GM18517 (cell line): ENCODE measurements around the gene TRIM44.
"Not testable (repeated sequence)": the region's sequence is repeated elsewhere in the genome, so short reads cannot be mapped to it uniquely, and the experiment has no call there.

Experiments
- ATAC-seq: cut with Tn5 transposase; IDR thresholded peaks from one replicate; pipeline ENCODE4 v1.9.1; 2021; ENCODE audit warnings: mild to moderate bottlenecking, moderate library complexity; ENCODE audit not compliant: unreplicated experiment

TRIM44 gene

DNA sequence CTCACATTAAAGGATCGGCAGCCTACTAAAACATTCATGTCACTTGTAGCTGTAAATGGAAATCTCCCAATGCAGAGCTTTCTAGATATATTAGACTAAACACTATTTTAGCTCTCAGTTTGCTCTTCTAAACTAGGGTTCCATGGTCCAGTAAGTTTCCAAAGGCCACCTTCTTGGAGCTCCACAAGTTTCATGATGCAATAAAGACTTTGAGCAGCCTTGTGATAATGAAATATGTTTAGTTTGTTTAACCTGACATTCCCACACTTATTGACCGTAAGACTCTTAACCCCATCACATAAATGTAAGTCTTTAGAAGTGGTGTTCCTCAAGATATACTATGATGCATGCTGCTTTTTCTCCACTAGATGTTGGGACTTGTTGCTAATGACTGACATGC, 87.7 kb downstream of the TRIM44 start:
- no peak for ATAC-seq

DNA sequence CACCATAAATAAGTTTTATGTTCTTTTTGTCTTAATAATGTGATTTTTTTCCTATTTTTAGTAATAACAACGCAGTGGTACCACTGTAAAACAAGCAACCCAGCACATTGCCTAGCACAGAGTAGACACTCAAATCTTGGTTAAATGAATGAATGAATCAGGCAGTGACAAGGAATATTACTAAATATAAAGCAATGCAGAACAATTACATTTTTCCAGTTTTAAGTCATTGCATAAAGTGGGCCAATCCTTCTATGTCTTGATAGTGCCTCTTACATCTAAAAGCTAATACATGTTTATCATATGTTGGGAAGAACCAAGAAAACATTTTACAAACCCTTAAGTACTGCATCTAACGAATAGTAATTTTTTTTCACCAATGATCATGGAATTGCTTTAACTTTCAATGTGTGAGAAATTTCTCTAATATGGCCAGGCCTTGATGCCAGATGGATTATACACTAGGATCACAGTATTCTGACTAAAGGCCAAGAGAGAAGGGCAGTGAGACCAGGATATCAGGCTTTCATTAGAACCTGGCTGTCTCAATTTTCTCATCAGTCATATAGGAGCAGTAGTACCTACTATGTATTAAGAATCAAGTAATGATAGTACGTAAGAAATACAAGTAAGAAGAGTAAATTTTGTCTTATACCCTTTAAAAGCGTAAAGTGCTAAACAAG, 88.5 kb downstream of the TRIM44 start:
- ATAC-seq: no peak

GRCh38 chr11:35751664-35752061, 89.1 kb downstream of the TRIM44 start:
- ATAC-seq: no peak

DNA sequence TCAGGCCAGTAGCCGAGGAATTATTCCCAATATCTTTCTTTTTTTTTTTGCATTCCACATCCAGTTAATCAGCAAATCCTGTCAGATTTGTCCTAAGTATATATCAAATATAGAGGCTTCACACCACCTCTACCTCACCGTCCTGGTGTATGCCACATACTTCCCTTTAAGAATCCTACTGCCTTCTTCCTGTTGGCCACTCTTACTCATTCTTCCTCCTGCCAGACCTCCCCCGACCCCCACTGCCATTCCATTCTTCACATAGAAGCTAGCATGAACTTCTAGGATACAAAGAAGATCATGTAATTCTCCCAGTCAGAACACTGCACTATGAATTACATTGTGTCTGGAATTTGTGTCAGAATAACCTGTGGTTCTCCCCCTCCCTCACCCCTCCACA, 89.5 kb downstream of the TRIM44 start:
- ATAC-seq: no peak

GRCh38 chr11:35753573-35753972, 91.0 kb downstream of the TRIM44 start:
- ATAC-seq: not testable (repeated sequence)

GRCh38 chr11:35759951-35760350, 97.4 kb downstream of the TRIM44 start:
- not testable (repeated sequence) for ATAC-seq

GRCh38 chr11:35761899-35762298, 99.3 kb downstream of the TRIM44 start:
- ATAC-seq: no peak

- ATAC-seq: no peak
Measured at GRCh38 chr11:35763301-35763700, 100.7 kb downstream of the TRIM44 start.

GRCh38 chr11:35763765-35764164, 101.2 kb downstream of the TRIM44 start:
- ATAC-seq: no peak

DNA sequence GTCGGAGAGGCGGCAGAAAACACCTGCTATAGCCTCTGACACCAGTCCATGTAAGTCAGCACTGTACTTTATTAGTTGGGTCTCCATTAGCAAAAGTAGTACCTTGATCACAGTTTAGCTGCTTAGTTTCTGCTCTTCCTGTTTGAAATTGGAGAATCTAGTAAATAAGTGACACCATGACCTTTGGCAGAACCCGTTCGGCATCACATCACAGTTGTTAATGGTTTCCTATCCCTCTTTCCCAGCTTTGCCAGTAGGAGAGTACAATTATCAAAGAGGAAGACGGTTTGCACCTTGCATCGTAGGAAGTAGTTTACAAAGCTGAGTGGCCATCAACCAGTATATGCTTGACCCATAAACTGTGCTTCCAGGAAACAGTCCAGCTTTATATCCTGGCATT, 101.8 kb downstream of the TRIM44 start:
- no peak for ATAC-seq

DNA sequence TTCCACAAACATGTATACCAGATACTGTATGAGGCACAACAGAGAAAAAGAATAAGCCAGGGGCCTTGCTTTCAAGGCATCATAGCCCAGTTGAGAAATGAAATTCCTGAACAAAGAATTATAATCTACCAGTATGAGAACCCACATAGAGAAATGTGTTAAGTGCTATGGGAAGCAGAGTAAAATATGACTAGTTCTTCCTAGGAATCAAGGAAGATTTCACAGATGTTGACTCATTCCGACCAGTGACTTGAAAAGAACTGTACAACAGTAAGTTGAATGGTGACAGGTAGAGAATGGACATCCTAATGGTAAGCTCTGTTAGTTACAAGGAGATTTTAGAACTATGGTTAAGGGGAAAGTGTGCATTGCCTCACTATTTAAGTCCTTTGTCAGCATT, 102.6 kb downstream of the TRIM44 start:
- no peak for ATAC-seq

DNA sequence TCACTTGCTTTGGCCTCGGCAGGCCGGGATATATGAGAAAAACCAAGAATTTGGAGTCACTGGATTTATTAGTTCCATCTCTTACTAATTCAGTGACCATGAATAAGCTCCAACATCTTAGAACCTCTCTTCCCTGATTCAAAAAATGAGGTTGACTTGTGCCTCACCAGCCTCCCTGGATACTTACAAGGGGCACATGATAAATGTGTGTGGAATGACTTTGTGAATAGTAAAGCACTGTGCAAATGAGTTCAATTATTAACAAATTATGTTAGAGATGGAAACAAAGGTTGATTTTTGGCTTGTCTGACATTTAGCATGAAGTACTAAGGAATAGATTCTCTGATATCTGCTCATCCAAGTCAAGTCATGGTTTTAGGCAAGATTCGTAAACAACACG, 104.1 kb downstream of the TRIM44 start:
- ATAC-seq: no peak

- not testable (repeated sequence) for ATAC-seq
Measured at GRCh38 chr11:35770425-35770824, 107.8 kb downstream of the TRIM44 start.

DNA sequence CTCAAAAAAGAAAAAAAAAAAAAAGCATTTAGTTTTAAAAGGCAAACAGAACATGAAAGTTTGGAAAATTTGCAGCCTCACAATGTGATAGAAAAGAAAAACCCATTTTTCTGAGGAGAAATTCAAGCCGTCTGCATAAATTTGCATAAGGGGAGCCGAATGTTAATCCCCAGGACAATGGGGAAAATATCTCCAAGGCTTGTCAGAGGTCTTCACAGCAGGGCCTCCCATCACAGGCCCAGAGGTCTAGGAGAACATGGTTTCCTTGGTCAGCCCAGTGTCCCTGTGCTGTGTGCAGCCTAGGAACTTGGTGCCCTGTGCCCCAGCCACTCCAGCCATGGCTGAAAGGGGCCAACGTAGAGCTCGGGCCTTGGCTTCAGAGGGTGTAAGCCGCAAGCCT, 109.1 kb downstream of the TRIM44 start:
- ATAC-seq: no peak

DNA sequence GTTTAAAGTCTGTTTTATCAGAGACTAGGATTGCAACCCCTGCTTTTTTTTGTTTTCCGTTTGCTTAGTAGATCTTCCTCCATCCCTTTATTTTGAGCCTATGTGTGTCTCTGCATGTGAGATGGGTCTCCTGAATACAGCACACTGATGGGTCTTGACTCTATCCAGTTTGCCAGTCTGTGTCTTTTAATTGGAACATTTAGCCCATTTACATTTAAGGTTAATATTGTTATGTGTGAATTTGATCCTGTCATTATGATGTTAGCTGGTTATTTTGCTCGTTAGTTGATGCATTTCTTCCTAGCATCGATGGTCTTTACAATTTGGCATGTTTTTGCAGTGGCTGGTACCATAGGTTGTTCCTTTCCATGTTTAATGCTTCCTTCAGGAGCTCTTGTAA, 114.7 kb downstream of the TRIM44 start:
- ATAC-seq: not testable (repeated sequence)

GRCh38 chr11:35778943-35779342, 116.4 kb downstream of the TRIM44 start:
- not testable (repeated sequence) for ATAC-seq

DNA sequence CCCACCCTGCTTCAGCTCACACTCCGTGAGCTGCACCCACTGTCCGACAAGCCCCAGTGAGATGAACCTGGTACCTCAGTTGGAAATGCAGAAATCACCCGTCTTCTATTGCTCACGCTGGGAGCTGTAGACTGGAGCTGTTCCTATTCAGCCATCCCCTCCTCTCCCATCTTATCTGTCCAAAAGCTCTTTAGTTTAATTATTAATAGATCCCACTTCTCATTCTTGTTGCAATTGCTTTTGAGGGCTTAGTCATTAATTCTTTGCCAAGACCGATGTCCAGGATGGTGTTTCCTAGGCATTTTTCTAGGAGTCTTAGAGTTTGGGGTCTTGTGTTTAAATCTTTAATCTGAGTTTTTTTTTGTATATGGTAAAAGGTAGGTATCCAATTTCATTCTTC, 116.8 kb downstream of the TRIM44 start:
- no peak for ATAC-seq

DNA sequence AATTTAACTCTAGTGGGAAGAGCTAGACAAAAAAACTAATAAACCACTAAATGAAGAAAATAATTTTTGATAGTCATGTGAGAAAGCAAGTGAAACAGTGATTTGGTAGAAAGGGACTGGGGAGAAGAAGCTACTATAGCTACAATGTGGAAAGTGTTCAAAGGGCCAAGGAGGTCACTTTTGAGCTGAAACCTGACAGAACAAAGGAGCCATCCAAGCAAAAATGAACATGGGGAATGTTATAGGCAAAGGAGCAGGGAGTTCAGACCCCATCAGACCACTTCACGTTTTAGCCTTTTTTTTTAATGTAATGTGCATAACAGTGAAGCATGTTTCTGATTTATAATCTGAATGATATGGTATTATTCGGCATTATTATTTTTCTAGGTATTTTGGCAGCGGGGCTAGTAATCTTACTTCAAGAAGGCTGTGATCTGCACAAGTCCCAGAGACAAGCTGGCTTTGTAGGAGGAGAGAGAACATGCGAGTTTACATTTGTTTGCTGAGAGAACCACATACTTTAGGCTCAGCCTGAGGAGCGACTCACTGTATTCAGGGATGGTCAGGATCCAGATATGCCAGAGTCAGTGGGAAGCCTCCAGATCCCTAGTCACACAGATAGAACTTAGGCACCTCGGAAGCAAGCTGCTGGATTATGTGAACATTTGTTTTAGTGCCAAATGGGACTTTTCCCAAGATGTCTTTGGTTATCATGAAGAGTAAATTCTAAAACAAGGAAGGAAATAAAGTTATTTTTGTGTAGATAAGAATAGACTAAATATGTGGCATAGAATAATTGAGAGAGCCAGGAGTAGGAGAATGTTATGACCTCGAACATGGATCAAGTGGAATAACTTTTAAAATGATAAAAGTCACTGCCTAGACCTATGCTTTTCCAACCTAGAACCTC, 118.6 kb downstream of the TRIM44 start:
- ATAC-seq: no peak

DNA sequence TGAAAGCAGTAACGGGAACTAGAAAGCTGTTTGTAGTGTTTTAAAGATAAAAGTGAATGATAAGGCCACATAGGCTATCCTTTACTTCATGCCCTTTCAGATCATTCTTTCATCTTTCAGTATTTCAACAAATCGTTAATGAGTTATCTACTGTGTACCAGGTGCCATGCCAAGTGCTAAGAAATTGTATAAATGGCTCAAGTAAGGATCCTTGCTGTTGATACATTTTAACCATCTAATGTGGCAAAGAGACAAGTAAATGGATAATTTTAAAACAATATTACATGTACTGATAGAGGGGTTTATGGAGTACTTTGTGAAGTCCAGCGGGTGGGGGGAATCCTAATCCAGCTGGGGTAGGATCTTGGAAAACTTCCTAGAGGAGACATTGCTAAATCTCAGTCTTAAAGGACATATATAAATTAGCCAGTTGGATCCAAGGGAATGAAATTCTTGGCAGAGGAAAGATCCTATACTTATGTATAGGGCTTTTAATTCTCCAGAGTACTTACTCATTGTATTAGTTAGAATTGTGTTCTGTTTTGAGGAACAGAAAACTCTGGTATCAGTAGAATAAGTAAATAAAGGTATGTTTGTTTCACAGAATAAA, 119.4 kb downstream of the TRIM44 start:
- no peak for ATAC-seq

GRCh38 chr11:35783809-35784208, 121.2 kb downstream of the TRIM44 start:
- no peak for ATAC-seq

DNA sequence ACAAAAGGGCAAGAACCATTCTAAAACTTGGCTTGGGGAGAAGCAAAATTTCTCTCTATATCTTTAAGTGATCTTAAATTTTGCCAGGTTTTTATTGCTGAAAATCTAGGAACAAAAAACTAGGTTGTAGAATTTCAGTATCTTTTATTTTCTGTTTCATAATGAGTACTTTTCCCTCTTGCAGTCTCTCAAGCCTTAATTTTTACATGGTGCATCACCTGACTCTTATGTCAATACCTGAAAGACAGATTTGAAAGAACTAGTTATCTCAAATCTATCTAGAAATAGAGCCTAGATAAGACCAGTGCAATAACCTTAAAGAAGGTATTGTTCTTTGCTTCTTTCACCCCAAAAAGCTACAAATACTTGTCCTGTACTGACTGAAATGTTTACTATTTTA, 122.1 kb downstream of the TRIM44 start:
- ATAC-seq: peak; percentile 65
